Endodermal cell (in vitro differentiated cells): Measurements from ENCODE around the gene OR2L2. TPM values are rescaled to one million over a fixed set of nuclear protein-coding genes. Genes with fewer than 3 reads are reported as not detected.

Source experiments
- DNase-seq: peaks from one replicate; pipeline ENCODE4 v3.0.0-alpha.2; 2017
- H3K27ac ChIP-seq: 2 replicates; pipeline ENCODE4 v1.5.1; 2013; ENCODE audit warnings: mild to moderate bottlenecking, low read depth, low read length, moderate library complexity
- H3K27me3 ChIP-seq: 2 replicates; pipeline ENCODE4 v1.6.1; 2013; ENCODE audit warnings: mild to moderate bottlenecking, low read length, moderate library complexity; ENCODE audit not compliant: insufficient read depth, control insufficient read depth, poor library complexity, severe bottlenecking
- H3K36me3 ChIP-seq: 2 replicates; pipeline ENCODE4 v1.7.0; 2013; ENCODE audit warnings: mild to moderate bottlenecking, low read length, moderate library complexity; ENCODE audit not compliant: control insufficient read depth, insufficient read depth
- H3K4me1 ChIP-seq: one replicate; pipeline ENCODE4 v1.7.0; 2013; ENCODE audit warnings: low read length; ENCODE audit not compliant: control insufficient read depth, insufficient read depth
- H3K4me3 ChIP-seq: 2 replicates; pipeline ENCODE4 v1.5.1; 2013; ENCODE audit warnings: mild to moderate bottlenecking, low read length, moderate library complexity
- H3K9ac ChIP-seq: 2 replicates; pipeline ENCODE4 v1.6.1; 2013; ENCODE audit warnings: mild to moderate bottlenecking, low read length, moderate library complexity; ENCODE audit not compliant: poor library complexity, severe bottlenecking; ENCODE audit errors: extremely low read depth
- H3K9me3 ChIP-seq: 2 replicates; pipeline ENCODE4 v1.6.1; 2013; ENCODE audit warnings: mild to moderate bottlenecking, low read length, moderate library complexity; ENCODE audit not compliant: control insufficient read depth
- H3K27ac Mint-ChIP-seq: 2 replicates; pipeline ENCODE4 v1.8.0; 2020; ENCODE audit warnings: mixed read lengths
- H3K27me3 Mint-ChIP-seq: 2 replicates; pipeline ENCODE4 v1.8.0; 2021; ENCODE audit warnings: mild to moderate bottlenecking, mixed read lengths; ENCODE audit not compliant: insufficient read depth
- H3K36me3 Mint-ChIP-seq: 2 replicates; pipeline ENCODE4 v1.8.0; 2020; ENCODE audit warnings: low read depth, mixed read lengths
- H3K4me1 Mint-ChIP-seq: 2 replicates; pipeline ENCODE4 v1.8.0; 2020; ENCODE audit warnings: mixed read lengths
- H3K4me3 Mint-ChIP-seq: 2 replicates; pipeline ENCODE4 v1.8.0; 2020; ENCODE audit warnings: mild to moderate bottlenecking, moderate library complexity, mixed read lengths
- H3K9me3 Mint-ChIP-seq: 2 replicates; pipeline ENCODE4 v1.8.0; 2020; ENCODE audit warnings: mild to moderate bottlenecking, mixed read lengths
- WGBS, 2 experiments: methylation state at CpG; one replicate each; pipeline versions ENCODE4 v1.1.5 to v1.1.7; 2013; ENCODE audit warnings: missing lambda C conversion rate in 2 of 2, mixed read lengths in 1 of 2; ENCODE audit not compliant: insufficient coverage in 1 of 2, insufficient read length in 1 of 2; 5-methylcytosine and 5-hydroxymethylcytosine counted together
- total RNA-seq, 2 donors: library from RNA; stranded (reverse); fragmentation: NEBNext Ultra II Directional in 1 of 2; extraction: Animal tissue kit (Norgen Biotek cat#: 25700) in 1 of 2; gene quantifications; 2 replicates in 1 of 2; 3 replicates in 1 of 2; pipeline ENCODE4 v1.2.1, GENCODE V29; 2021
- TF ChIP-seq, protein P1 (sequence below): fragments of 200-600 bp; sonication (generic); conservative IDR thresholded peaks from 2 replicates; pipeline ENCODE4 v1.5.0; 2021; ENCODE audit warnings: antibody characterized with exemption, mild to moderate bottlenecking

OR2L2 gene
- total RNA-seq, 2 donors from 2014 or later = 0.07 to 0.13 TPM

DNA sequence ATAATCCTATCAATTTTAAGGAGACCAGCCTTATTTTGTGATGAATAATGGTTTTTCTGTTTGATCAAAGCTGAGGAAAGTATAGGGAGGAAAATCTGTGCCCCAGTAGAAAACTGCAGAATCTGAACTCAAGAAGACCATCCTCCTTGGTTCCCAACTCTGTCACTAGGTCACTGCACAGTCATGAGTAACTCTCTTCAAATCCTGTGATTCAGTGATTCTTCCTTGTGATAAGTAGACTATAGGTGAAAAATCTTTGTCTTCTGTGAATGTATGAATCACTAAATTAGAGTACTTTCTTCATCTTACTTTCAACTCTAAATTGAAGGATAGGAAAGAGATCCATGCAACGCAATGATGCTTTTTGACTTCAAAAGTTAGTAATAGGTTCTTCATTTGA, 29.7 kb upstream of the OR2L2 start:
- Mint-ChIP-seq H3K9me3 (peaks cover 70% of the 10 kb centered on the region), H3K4me3 (no peak overlapping the region), H3K4me1 (no peaks in the 10 kb centered on the region), H3K27ac (no peak overlapping the region), H3K36me3 (no peaks in the 10 kb centered on the region), H3K27me3 (no peaks in the 10 kb centered on the region)
- H3K27ac ChIP-seq = no peak overlapping the region
- no peak overlapping the region for H3K9ac ChIP-seq
- H3K4me3 ChIP-seq = no peak overlapping the region
- 71% methylated on average over 1 of the region's 1 CpG; no CpG with 5 or more reads in 1 of the 2 experiments for WGBS, 2 experiments
- H3K36me3 ChIP-seq = no peaks in the 10 kb centered on the region
- TF ChIP-seq, protein P1, sequence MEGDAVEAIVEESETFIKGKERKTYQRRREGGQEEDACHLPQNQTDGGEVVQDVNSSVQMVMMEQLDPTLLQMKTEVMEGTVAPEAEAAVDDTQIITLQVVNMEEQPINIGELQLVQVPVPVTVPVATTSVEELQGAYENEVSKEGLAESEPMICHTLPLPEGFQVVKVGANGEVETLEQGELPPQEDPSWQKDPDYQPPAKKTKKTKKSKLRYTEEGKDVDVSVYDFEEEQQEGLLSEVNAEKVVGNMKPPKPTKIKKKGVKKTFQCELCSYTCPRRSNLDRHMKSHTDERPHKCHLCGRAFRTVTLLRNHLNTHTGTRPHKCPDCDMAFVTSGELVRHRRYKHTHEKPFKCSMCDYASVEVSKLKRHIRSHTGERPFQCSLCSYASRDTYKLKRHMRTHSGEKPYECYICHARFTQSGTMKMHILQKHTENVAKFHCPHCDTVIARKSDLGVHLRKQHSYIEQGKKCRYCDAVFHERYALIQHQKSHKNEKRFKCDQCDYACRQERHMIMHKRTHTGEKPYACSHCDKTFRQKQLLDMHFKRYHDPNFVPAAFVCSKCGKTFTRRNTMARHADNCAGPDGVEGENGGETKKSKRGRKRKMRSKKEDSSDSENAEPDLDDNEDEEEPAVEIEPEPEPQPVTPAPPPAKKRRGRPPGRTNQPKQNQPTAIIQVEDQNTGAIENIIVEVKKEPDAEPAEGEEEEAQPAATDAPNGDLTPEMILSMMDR = no peak
- no peak for DNase-seq
- H3K27me3 ChIP-seq = no peaks in the 10 kb centered on the region
- H3K4me1 ChIP-seq = no peaks in the 10 kb centered on the region
- H3K9me3 ChIP-seq = peaks cover 75% of the 10 kb centered on the region

DNA sequence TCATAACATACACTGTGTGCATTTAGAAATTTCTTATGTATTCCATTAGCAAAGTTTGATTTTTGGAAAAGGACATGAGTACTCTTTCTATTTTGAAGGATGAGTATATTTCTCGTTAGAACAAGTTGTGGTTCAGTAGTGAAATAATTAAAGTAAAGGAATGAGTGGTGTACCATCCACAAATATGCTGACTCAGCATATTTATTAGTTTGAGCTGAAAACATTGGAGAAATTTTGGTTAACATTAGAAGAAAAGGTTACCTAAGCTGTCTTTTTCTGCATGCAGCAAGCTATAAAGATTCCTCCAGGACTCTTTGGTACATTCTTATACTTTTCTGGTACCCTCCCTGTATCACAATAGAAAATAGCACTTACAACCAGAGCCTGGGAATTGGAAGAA, 22.1 kb upstream of the OR2L2 start:
- Histone ChIP-seq H3K27ac (no peak overlapping the region), H3K9ac (no peak overlapping the region), H3K27me3 (no peaks in the 10 kb centered on the region), H3K9me3 (peaks cover 80% of the 10 kb centered on the region), H3K4me3 (peak overlapping the region; percentile 44), H3K4me1 (no peaks in the 10 kb centered on the region), H3K36me3 (no peaks in the 10 kb centered on the region)
- Mint-ChIP-seq H3K9me3 (peaks cover 89% of the 10 kb centered on the region), H3K36me3 (no peaks in the 10 kb centered on the region), H3K27me3 (no peaks in the 10 kb centered on the region), H3K4me3 (no peak overlapping the region), H3K4me1 (no peaks in the 10 kb centered on the region), H3K27ac (no peak overlapping the region)
- TF ChIP-seq, protein P1 = no peak
- no peak for DNase-seq
- WGBS, 2 experiments = 42 to 43% methylated on average over 1 of the region's 1 CpG

DNA sequence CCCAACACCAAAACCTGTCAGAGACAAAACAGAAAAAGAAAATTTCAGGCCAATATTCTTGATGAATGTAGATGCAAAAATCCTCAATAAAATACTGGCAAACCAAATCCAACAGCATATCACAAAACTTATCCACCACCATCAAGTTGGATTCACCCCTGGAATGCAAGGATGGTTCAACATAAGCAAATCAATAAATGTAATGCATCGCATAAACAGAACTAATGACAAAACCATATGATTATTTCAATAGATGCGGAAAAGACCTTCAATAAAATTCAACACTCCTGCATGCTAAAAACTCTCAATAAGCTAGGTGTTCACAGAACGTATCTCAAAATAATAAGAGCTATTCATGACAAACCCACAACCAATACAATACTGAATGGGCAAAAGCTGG, 20.2 kb upstream of the OR2L2 start:
- Histone ChIP-seq H3K36me3 (no peaks in the 10 kb centered on the region), H3K4me3 (no peak overlapping the region), H3K27ac (no peak overlapping the region), H3K27me3 (no peaks in the 10 kb centered on the region), H3K9ac (no peak overlapping the region), H3K4me1 (no peaks in the 10 kb centered on the region), H3K9me3 (peaks cover 81% of the 10 kb centered on the region)
- WGBS, 2 experiments = 67 to 74% methylated on average over 1 to 3 of the region's 3 CpGs
- no peaks in the 10 kb centered on the region for H3K27me3 Mint-ChIP-seq
- no peaks in the 10 kb centered on the region for H3K36me3 Mint-ChIP-seq
- no peak for DNase-seq
- peaks cover 86% of the 10 kb centered on the region for H3K9me3 Mint-ChIP-seq
- TF ChIP-seq, protein P1 = no peak
- no peak overlapping the region for H3K27ac Mint-ChIP-seq
- H3K4me1 Mint-ChIP-seq = no peaks in the 10 kb centered on the region
- H3K4me3 Mint-ChIP-seq = no peak overlapping the region
